Upper lobe of left lung (tissue), 6 donors: ENCODE measurements around the gene COL23A1. TPM values are rescaled to one million over a fixed set of nuclear protein-coding genes. Genes with fewer than 3 reads are reported as not detected.

ENCODE experiments used
- ATAC-seq, 2 donors: fragments of 200-7000 bp; cut with Tn5 transposase; one replicate each; pipeline ENCODE4 v1.9.1; 2022; ENCODE audit warnings: mild to moderate bottlenecking in 2 of 2, moderate library complexity in 2 of 2; ENCODE audit not compliant: low FRiP score in 2 of 2
- DNase-seq, 2 donors: peaks; one replicate each; pipeline ENCODE4 v3.0.0-alpha.2; 2019 to 2020
- H3K27ac ChIP-seq, 4 donors: fragments of 200-600 bp; sonication (generic); one replicate each; pipeline ENCODE4 v1.5.1; 2016 to 2019
- H3K27me3 ChIP-seq, 4 donors: fragments of 200-600 bp; sonication (generic); one replicate each; pipeline ENCODE4 v1.5.1; 2017 to 2019
- H3K36me3 ChIP-seq, 4 donors: fragments of 200-600 bp; sonication (generic); one replicate each; pipeline ENCODE4 v1.5.1; 2016 to 2019
- H3K4me1 ChIP-seq, 4 donors: fragments of 200-600 bp; sonication (generic); one replicate each; pipeline ENCODE4 v1.5.1; 2018 to 2019
- H3K4me3 ChIP-seq, 4 donors: fragments of 200-600 bp; sonication (generic); one replicate each; pipeline ENCODE4 v1.5.1; 2017 to 2019; ENCODE audit warnings: mild to moderate bottlenecking in 2 of 4, moderate library complexity in 1 of 4
- H3K9me3 ChIP-seq, 4 donors: fragments of 200-600 bp; sonication (generic); one replicate each; pipeline ENCODE4 v1.5.1; 2018 to 2019
- EP300 ChIP-seq, 4 donors: sonication (generic); formaldehyde crosslinking; IDR thresholded peaks; one replicate each; pipeline ENCODE4 v1.5.1; 2017; ENCODE audit warnings: antibody characterized with exemption in 4 of 4, control low read depth in 2 of 4
- POLR2A ChIP-seq, 4 donors: fragments of 450-650 bp; IDR thresholded peaks; one replicate each; pipeline ENCODE4 v1.5.1; 2016 to 2017; ENCODE audit warnings: antibody characterized with exemption in 4 of 4, mild to moderate bottlenecking in 2 of 4
- POLR2AphosphoS5 ChIP-seq, 2 donors: sonication (generic); formaldehyde crosslinking; IDR thresholded peaks; one replicate each; pipeline ENCODE4 v1.5.1; 2017; ENCODE audit warnings: antibody characterized with exemption in 2 of 2
- WGBS, 2 donors: methylation state at CpG; one replicate each; pipeline ENCODE4 v1.1.5; 2017 to 2018; 5-methylcytosine and 5-hydroxymethylcytosine counted together
- total RNA-seq, 6 donors: library from RNA; depleted of rRNA in 4 of 6; stranded (reverse); fragments of >200 nt in 4 of 6; gene quantifications; one replicate each; pipeline versions ENCODE4 v1.1.0 to v1.2.1, GENCODE V29; 2016 to 2021
- TF ChIP-seq, protein P1 (sequence below), 6 experiments: fragments of 450-650 bp in 4 of 6; fragments of 200-600 bp in 2 of 6; sonication (generic) in 2 of 6; IDR thresholded peaks; one replicate each; pipeline ENCODE4 v1.5.1; 2016 to 2019; ENCODE audit warnings: antibody characterized with exemption in 6 of 6
- donor health status: DM: no; HTN: no; CAD: no; lungs with moderate emphysema.
- donor health status: DM: no; HTN: yes; CAD: no; lungs with severe emphysema.

Gene COL23A1
- total RNA-seq, 6 donors from 2014 or later: 0.61 to 3.1 (median 1.5) TPM

DNA sequence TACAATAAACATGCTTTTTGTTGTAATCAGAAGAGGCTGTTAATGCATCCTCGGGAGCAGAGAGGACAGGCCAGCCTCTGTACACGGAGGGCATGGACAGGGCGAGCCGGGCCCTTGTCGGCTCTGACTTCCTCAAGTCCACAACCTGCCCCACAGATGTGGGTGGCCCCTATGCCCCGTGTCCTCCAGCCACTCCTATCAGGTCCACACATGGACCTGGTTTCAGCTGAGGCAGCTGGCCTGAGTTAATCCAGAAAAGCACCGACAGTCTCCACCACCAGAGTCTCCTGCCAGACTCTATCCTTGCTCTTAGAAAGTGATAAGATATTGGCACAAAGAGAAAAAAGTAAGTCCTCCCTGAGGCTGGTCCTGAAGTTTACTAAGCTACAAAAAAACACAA lies 305.2 kb downstream of the COL23A1 start:
- WGBS, 2 donors: 81 to 88% methylated on average over 6 to 7 of the region's 7 CpGs
- H3K4me3 ChIP-seq: no peak overlapping the region
- no peaks in the 10 kb centered on the region for H3K36me3 ChIP-seq
- no peaks in the 10 kb centered on the region for H3K27me3 ChIP-seq
- no peak overlapping the region for H3K27ac ChIP-seq
- ATAC-seq (no peak), DNase-seq (no peak)
- TF ChIP-seq, protein P1, sequence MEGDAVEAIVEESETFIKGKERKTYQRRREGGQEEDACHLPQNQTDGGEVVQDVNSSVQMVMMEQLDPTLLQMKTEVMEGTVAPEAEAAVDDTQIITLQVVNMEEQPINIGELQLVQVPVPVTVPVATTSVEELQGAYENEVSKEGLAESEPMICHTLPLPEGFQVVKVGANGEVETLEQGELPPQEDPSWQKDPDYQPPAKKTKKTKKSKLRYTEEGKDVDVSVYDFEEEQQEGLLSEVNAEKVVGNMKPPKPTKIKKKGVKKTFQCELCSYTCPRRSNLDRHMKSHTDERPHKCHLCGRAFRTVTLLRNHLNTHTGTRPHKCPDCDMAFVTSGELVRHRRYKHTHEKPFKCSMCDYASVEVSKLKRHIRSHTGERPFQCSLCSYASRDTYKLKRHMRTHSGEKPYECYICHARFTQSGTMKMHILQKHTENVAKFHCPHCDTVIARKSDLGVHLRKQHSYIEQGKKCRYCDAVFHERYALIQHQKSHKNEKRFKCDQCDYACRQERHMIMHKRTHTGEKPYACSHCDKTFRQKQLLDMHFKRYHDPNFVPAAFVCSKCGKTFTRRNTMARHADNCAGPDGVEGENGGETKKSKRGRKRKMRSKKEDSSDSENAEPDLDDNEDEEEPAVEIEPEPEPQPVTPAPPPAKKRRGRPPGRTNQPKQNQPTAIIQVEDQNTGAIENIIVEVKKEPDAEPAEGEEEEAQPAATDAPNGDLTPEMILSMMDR (IDR thresholded peaks at IDR 0.05): no peak
- TF ChIP-seq POLR2A (IDR thresholded peaks at IDR 0.05) (no peak), POLR2AphosphoS5 (IDR thresholded peaks at IDR 0.05) (no peak), EP300 (IDR thresholded peaks at IDR 0.05) (no peak)
- peaks cover 0 to 14% (median 3%) of the 10 kb centered on the region in 4 donors for H3K4me1 ChIP-seq
- peaks cover 4 to 8% (median 6%) of the 10 kb centered on the region in 4 donors for H3K9me3 ChIP-seq

DNA sequence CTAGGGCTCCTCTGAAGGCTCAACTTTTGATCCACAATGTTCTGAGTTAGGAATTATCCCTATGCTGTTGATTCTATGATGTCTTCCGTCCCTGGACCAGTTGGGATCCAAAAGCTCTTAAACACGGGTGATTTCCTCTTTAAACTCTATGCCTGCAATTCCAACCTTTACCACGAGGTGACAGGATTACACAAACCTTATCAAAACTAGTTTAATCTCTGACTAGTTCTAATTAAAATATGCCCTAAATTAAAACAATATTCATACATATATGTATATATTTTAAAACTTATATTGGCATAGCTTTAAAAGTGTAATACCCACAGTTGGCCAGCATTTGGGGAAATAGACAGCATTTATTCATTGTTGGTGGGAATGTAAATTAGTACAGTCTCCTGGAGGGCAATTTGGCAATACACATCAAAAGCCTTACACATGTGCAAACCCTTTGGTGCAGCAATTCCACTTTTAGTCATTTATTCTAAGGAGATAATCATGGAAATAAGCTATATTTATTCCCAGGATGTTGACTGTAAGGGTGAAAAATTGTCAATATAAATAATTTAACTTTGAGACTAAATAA lies 306.0 kb downstream of the COL23A1 start:
- peaks cover 4 to 8% (median 6%) of the 10 kb centered on the region in 4 donors for H3K9me3 ChIP-seq
- no peak overlapping the region for H3K4me3 ChIP-seq
- TF ChIP-seq, protein P1 (IDR thresholded peaks at IDR 0.05): peak; percentile 28 to 48 (median 41)
- no peak for TF ChIP-seq EP300 (IDR thresholded peaks at IDR 0.05)
- no peaks in the 10 kb centered on the region for H3K27me3 ChIP-seq
- H3K4me1 ChIP-seq: peaks cover 0 to 11% (median 8%) of the 10 kb centered on the region in 4 donors
- DNase-seq: no peak
- 39 to 56% methylated on average over 3 of the region's 3 CpGs for WGBS, 2 donors
- H3K27ac ChIP-seq: no peak overlapping the region
- no peaks in the 10 kb centered on the region for H3K36me3 ChIP-seq
- no peak for ATAC-seq

DNA sequence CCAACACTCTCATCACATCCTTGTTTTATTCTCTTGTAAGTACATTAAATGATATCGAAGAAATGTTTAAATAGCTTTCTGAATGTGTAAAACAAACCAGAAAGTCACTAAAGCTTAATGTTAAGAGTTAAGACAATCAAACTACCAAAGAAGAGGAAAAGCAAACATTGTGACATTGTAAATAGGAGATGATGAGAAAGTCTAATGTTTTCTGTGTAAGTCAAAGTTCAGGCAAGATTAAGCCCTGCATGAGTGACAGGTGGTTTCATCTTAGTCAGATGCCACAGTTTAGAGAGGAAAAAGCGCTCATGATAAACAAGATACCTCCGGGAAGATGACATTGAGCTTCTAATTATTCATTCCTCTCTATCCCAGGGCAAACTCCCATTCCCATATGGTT lies 306.7 kb downstream of the COL23A1 start:
- no peak for TF ChIP-seq EP300 (IDR thresholded peaks at IDR 0.05)
- no peak for TF ChIP-seq POLR2AphosphoS5 (IDR thresholded peaks at IDR 0.05)
- TF ChIP-seq POLR2A (IDR thresholded peaks at IDR 0.05): no peak
- TF ChIP-seq, protein P1 (IDR thresholded peaks at IDR 0.05): no peak
- Histone ChIP-seq H3K27ac (no peak overlapping the region), H3K4me1 (peaks cover 0 to 10% (median 6%) of the 10 kb centered on the region in 4 donors), H3K27me3 (no peaks in the 10 kb centered on the region), H3K4me3 (no peak overlapping the region), H3K36me3 (no peaks in the 10 kb centered on the region), H3K9me3 (peaks cover 4 to 8% (median 6%) of the 10 kb centered on the region in 4 donors)
- DNase-seq (no peak), ATAC-seq (no peak)
- 81 to 84% methylated on average over 3 of the region's 3 CpGs for WGBS, 2 donors

DNA sequence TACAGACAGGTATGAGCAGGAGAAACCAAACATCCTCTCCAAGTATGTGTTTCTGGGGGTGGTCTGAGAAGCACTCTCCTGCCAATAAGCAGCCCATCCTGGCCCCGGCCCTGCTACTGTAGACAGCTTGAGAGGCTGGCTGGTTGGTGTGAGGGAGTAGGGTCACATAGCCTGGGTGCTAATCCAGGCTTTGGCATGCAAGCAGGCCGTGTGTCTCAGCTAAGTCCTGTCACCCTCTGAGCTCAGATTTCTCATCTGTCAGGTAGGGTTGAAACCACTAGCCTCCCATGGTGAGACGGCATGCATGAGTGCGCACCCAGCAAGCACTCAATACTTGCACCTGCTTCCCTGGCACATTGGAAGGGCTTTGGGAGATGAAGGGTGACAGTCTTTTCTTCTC lies 307.8 kb downstream of the COL23A1 start:
- H3K27me3 ChIP-seq: no peaks in the 10 kb centered on the region
- 86 to 93% methylated on average over 3 to 4 of the region's 4 CpGs for WGBS, 2 donors
- H3K9me3 ChIP-seq: peaks cover 4 to 8% (median 6%) of the 10 kb centered on the region in 4 donors
- DNase-seq (no peak), ATAC-seq (no peak)
- no peak overlapping the region for H3K27ac ChIP-seq
- no peak for TF ChIP-seq POLR2A (IDR thresholded peaks at IDR 0.05)
- no peak for TF ChIP-seq POLR2AphosphoS5 (IDR thresholded peaks at IDR 0.05)
- TF ChIP-seq EP300 (IDR thresholded peaks at IDR 0.05): no peak
- TF ChIP-seq, protein P1 (IDR thresholded peaks at IDR 0.05): no peak
- H3K4me1 ChIP-seq: peaks cover 0 to 10% (median 6%) of the 10 kb centered on the region in 4 donors
- H3K4me3 ChIP-seq: no peak overlapping the region
- no peaks in the 10 kb centered on the region for H3K36me3 ChIP-seq

DNA sequence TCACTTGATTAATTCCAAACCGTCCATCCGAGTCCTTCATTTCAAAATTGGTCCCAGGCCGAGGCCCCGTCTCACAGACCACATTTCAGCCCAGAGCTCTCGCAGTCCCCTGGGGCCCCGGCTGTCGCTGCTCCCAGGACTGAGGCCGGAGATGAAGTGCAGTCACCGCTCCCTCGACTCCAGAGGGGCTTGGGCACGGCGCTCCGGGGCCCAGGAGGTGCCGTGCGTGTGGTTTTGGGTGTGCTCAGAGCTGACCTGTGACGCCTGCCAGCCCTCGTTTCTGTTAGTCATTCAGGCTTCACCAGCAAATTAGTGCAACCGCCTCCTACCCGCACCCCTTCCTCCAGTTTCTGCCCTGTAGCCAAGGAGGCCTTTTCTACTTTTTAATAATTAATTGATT lies 308.9 kb downstream of the COL23A1 start:
- Histone ChIP-seq H3K27me3 (no peaks in the 10 kb centered on the region), H3K4me3 (no peak overlapping the region), H3K9me3 (peaks cover 4 to 8% (median 6%) of the 10 kb centered on the region in 4 donors), H3K27ac (no peak overlapping the region), H3K36me3 (no peaks in the 10 kb centered on the region), H3K4me1 (peaks cover 0 to 10% (median 6%) of the 10 kb centered on the region in 4 donors)
- DNase-seq: peak in 1 of 2 donors; percentile 71
- no peak for ATAC-seq
- WGBS, 2 donors: 92% methylated on average over 13 to 19 of the region's 19 CpGs
- no peak for TF ChIP-seq EP300 (IDR thresholded peaks at IDR 0.05)
- TF ChIP-seq, protein P1 (IDR thresholded peaks at IDR 0.05): no peak
- TF ChIP-seq POLR2A (IDR thresholded peaks at IDR 0.05): no peak
- no peak for TF ChIP-seq POLR2AphosphoS5 (IDR thresholded peaks at IDR 0.05)
